ENCODE data around the gene FAM210B.

DNA sequence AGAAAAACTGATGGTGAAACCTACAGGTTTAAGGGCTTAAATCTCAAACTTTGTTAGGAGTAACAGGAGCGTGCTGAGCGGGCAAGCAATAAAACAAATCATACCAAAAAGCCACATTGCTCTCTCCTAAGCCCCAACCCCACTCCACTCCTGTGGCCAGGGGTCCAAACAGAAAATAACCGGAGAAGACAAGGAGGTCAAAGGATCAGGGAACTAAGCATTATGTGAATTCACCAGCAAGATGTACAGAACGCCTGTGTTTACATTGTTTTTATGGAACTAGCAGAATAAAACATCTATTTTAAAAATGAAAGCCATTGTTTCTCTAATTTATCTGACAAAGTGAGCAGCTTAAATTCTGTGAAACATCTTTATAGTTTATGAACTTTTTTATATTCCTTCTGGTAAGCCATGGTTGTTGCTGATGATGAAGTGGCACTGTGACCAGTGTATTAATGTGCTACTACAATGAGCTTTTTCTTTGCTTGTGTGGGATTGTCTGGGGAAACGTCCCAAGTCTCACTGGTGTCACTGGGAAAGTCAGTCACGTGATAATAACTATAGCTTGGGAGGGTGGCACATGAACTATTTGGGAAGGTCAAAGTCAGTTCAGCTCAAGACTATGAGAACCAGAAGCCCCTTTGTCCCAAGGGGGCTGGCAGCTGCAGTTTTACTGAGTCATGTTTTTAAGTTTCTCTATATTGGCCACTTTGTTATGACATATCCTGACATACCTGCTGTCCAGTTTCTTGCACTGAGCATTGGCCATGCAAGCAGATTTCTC lies 9.8 kb downstream of the FAM210B start:
- no peak for TF ChIP-seq POLR2A (IDR thresholded peaks at IDR 0.05)
- TF ChIP-seq CTCF (IDR thresholded peaks at IDR 0.05): no peak
- no peak for TF ChIP-seq EP300 (IDR thresholded peaks at IDR 0.05)

Data from upper lobe of left lung (tissue), 4 donors.